NCI-H2171 treated with DMSO at 0.1 percent for 48 hours (cell line): ENCODE measurements around the gene TXNRD1.
A peak's percentile ranks its signal among the peaks of the same experiment; 100 is the strongest.
"Not testable (repeated sequence)": the region's sequence is repeated elsewhere in the genome, so short reads cannot be mapped to it uniquely, and the experiment has no call there.

ENCODE experiments used
- DNase-seq: peaks from one replicate; lab custom pipeline; 2025; lab: John Stamatoyannopoulos, UW

The TXNRD1 gene

DNA sequence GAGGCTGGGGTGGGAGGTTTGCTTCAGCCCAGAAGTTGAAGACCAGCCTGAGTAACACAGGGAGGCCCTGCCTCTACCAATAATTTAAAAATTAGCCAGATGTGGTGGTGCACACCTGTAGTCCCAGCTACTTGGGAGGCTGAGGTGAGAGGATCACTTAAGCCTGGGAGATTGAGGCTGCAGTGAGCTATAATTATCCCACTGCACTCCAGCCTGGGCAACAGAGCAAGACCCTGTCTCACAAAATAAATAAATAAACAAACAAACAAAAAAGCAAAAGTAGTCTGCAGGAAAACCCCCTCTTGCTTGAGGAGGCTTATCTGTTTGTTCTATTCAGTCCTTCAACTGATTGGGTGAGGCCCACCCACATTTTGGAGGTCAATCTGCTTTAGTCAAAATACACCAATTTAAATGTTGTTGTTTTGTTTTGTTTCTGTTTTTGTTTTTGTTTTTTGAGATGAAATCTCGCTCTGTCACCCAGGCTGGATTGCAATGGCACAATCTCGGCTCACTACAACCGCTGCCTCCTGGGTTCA lies 24.9 kb upstream of the TXNRD1 start:
- DNase-seq, result no peak

DNA sequence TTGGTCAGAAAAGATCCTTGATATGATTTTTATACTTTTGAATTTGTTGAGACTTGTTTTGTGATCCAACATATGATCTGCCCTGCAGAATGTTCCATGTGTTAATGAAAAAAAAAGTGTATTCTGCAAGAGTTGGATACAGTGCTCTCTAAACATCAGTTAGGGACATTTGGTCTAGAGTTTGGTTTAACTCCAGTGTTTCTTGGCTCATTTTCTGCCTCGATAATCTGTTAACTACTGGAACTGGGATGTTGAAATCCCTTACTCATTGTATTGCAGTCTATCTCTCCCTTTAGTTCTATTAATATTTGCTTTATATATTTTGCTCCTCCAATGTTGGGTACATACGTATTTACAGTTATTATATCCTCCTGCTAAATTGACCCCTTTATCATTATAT lies 18.3 kb upstream of the TXNRD1 start:
- no peak for DNase-seq

DNA sequence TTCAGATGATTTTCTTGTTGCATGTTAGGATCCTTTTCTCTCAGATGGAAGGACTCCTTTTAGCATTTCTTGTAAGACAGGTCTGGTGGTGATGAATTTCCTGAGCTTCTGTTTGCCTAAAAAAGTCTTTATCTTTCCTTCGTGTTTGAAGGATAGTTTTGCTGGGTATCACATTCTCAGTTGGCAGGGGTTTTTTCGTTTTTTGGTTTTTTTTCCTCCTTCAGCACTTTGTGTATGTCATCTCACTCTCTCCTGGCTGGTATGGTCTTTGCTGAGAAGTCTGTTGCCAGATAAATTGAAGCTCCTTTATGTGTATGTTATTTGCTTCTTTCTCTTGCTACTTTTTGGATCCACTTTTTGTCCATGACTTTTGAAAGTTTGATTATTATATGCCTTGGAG lies 15.6 kb upstream of the TXNRD1 start:
- DNase-seq, result no peak

DNA sequence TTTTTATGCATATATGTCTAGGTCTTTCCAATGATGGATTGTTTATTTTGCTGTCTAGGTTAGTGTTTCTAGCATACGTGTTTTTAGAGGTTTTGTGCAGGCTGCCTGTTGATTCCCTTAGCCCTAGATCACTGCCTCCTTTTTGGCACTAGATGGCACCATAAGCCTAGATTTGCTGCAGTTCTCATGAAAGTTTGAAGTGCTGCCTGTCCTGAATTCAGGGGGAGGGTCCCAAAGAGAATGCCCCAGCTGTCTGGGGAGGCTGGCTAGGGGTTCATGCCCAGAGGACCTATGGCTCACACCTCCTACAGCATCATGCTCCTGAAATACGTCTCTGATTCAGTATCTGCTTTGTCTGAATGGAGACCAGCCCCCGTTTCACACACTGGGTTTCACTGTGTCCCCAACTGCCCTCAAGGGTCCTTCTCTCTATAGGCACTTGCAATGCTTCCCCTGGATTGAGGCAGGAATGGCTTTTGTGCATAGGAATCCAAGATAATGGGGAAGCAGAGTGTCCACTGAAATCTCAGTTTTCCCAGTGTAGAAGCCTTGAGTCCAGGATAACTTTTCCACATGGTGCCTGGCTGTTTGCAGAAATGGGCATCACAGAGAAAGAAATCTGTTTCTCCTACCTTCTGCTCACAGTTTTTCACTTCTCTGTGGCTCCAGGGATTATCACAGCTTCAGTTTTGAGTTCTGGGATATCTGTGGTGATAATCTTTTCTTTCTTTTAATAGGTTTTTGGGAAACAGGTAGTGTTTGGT lies 14.2 kb upstream of the TXNRD1 start:
- DNase-seq, result peak; percentile 80

DNA sequence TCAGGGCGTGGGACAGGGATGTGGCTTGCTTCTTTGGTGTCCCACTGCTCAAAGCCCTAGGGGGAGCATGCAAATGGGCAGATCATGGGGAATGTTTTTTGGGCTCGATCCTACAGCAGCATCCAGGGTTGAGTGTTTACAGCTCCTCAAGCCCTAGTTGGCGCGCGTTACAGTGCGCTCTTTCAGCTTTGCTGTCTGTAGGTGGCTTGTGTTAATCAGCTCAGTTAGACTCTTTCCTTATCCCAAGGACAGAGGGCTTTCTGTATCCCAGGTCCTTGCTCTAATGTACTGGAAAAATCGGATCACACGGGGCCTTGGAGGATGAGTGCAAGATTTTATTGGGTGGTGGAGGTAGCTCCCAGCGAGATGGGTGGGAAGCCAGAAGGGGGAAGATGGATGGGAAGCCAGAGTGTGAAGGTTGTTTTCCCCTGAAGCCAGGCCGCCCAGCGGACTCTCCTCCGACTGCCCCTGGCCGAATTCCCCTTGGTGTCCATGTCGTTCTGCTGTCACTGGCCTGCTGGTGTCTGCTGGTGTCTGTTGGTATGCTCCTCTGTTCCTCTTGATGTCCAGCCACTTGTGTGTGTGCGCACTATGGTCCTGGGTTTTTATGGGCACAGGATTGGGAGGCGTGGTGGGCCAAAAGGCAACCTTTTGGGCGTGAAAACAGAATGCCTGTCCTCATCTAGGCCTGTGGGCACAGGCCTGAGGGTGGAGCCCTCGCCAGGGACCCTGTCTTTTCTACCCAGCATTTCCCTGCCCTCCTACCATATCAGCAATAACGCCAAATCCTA lies 10.7 kb upstream of the TXNRD1 start:
- no peak for DNase-seq

DNA sequence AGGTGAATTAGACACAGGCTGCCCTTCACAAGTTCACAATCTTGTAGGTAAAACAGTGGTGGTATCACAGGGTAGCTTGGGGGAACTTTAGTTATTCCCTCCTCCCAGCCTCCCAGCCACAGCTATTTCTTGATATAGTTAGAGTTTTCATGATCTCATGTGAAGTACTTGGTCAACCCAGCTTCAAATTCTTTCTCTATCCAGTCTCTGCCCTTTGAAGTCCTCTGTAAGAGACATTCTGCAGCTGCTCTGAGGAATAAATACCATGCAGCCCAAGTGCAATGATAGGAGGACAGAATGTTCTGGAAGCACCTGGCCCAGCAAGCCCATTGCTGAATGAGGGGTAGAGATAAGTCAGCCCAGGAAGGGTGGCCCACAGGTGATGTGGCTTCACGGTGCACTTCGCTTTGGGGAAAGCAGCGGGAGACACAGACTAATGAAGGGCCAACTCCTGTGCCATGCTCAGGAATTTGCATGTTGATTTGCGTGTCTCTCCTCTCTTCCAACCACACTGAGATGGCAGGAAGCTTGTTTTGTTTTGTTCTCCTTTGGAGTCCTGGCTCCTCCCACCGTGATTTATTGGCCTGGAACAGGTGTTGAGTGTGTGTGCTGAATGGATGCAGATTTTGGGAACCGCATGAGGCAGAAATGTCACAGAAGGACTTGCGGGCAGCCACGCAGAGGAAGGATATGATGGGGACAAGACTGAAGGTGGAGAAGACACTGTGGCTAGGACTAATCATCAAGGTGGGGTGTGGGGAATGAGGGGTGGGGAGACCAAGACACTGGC lies 8.0 kb upstream of the TXNRD1 start:
- peak; percentile 21 for DNase-seq

DNA sequence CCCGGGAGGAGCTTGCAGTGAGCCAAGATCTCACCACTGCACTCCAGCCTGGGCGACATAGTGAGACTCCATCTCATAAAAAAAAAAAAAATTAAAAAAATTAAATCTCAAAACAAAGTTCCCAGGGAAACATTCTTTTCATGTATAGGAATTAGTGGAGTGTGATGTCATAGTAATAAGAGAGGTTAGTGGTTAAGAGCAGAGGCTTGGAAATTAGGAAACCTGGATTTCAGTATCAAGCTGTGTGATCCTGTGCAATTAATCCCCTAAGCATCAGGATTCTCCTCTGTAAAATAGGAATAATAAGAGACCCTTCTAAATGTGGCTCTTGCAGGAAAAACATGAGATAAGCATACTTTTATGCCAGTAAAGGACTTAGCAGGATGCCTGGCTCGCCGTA lies 3.1 kb upstream of the TXNRD1 start:
- no peak for DNase-seq

DNA sequence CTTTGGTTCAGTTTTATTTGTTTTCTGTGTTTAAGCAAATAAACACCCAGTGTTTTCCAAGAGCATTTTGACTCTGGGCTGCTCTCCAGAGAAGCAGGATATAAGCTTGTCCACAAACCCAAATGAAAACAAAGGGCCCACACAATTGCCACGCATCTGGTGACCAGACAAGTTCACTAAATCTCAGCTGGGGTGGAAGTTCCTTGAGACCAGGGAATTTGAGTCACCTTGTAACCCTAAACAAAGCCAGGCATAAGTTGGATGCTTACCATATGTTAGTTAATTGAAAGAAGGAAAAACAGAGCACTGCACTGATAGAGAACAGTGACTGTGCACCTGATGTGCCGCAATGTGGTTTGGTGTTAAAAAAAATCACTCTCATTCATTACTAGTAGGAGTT lies 1.6 kb upstream of the TXNRD1 start:
- peak; percentile 71 for DNase-seq

DNA sequence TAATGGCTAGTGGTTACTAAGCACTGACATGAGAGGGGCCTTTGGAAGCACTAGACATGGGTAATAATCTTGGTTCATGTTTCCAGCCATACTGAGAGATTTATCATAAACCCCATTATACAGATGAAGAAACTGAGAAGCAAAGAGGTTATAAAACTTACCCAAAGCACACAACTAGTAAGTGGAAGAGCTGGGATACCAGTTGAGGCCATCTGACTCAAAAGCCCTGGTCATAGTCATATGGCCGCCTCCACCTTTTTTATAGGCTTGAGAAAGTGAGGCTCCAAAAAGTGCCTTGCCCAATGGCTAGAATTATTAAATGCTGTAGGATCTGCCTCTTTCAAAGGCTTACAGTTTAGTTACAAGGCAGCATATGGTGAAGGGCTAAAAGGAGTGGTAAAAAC lies 944 bp downstream of the TXNRD1 start:
- no peak for DNase-seq

DNA sequence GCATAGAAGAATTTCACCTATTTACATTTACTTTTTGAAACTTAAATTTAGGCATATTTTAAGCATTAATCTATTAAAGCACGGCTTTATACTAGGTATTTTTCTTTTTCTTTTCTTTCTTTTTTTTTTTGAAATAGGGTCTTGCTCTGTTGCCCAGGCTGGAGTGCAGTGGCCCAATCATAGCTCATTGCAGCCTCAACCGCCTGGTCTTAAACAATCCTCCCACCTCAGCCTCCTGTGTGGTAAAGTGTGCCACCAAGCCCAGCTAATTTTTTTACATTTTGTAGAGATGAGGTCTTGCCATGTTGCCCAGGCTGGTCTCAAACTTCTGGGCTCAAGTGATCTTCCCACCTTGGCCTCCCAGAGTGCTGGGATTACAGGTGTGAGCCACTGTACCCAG lies 2.9 kb downstream of the TXNRD1 start:
- DNase-seq, result not testable (repeated sequence)

DNA sequence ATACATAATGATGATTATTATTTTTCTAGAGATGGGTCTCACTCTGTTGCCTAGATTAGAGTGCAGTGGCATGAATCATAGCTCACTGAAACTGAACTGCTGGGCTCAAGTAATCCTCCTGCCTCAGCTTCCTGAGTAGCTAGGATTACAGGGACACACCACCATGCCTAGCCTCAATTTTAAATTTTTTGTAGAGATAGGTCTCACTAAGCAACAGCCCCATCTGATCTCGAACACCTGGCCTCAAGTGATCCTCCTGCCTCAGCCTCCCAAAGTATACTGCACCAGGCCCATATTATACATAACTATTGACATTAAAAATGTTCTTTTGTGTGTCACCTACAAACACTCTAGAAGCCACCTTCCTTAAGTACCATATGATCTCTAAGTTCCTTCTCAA lies 3.4 kb downstream of the TXNRD1 start:
- no peak for DNase-seq

DNA sequence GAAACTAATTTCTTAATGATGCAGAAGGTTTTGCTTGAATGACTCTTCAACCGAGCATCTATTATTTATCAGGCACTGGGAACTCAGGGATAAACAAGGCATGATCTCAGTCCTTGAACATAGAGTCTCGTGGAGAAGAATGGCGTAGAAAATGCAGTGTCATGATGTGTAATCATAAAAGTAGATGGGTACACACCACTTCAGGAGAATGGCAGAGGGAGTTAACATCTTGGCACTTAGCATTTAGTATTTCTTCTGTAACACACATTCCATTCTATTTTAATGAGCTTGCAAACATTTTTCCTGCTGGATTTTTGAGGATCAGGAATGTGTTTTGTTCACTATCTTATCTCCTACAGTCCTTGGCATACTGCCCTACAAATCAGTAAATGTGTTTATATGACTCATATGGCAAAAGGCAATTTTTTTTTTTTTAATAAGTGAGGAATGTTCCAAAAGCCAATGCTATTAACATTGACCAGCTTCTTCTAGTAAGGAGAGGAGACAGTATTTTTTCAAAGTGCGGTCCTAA lies 3.8 kb downstream of the TXNRD1 start:
- peak; percentile 84 for DNase-seq

DNA sequence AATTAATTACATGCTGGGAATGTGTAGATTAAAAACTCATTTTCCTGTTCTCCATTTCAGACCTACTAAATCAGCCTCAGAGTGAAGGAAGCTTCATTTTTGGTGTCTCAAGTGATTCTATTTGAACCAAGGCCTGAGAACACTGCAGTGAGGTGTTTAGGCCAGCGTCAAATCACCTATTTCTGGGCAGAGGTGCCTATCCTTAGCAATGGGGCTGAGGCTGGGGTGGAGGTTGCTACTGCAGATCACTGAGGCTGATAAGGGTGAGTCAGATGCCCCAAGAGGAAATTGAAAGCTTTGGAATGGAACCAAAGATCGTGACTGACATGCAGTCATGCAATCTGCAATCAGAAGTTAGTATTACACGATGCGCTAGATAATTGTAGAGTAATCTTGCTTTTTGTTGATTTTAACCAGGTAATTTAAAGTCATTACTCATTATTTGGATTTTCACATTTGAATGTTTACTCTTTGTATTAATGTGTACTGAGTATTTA lies 4.4 kb downstream of the TXNRD1 start:
- peak; percentile 67 for DNase-seq

DNA sequence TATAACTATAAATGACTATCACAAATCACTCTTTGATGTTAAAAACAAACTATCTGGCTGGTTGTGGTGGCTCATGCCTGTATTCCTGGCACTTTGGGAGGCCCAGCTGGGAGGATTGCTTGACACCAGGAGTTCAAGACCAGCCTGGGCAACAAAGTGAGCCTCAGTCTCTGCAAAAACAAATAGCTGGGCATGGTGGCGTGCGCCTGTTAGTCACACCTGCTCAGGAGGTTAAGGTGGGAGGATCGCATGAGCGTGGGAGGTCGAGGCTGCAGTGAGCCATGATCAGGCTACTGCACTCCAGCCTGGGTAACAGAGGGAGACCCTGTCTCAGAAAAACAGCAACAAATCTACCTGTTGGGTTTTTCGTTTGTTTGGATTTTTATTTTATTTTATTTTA lies 5.4 kb downstream of the TXNRD1 start:
- DNase-seq, result no peak

DNA sequence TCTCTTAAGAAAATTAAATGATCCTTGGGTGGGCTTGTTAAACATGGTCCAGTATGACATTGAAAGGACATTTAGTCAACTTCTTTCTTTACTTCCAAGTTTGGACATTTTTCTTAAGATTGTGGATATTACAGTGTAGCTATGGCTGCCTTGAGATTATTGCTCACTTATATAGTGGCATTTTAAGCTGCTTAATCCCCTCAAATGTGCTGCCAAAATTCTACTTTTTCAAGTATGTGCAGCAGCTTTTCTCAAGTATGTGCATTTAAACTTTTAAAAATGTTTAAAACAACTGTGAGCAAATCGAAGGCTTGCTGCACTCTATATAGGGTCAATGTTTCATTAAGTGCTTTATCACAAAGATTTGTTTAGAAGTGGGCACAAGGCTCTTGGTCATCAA lies 7.4 kb downstream of the TXNRD1 start:
- DNase-seq, result no peak

DNA sequence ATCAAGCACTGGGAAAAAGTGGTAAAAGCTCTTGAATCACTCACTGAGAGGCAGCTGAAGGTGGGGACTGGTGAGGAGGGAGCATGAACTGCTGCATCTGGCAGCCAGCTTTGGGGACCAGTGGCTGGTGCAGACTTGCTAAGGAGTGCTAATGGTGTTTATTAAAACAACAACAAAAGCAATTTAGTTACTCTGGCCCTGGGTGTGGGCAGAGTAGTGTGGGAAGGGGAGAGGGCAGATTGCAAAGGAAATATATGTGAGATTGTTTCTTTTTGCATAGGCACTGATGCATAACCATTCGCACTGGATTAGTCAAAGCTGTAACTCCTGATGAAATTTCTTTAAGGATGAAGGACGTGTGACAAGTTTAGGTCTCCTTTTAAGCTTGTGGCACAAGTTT lies 8.1 kb downstream of the TXNRD1 start:
- no peak for DNase-seq

DNA sequence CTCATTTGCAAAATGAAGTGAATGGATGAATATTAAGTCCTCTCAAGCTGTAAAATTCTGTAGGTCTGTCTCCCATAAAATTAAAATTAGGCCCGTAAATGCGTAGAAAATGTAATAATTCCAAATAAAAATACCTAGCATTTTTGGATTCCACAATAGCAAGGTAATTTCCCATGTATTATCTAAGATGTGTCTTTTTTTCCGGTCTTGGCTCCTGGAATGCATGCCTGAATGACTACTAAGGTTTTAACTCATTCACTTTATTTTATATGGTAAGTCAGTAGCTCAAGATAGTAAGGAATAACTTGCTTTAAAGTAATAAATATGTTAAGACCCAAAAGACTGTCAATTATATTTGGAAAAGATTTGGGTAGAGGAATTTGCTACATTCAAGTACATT lies 11.1 kb downstream of the TXNRD1 start:
- no peak for DNase-seq

DNA sequence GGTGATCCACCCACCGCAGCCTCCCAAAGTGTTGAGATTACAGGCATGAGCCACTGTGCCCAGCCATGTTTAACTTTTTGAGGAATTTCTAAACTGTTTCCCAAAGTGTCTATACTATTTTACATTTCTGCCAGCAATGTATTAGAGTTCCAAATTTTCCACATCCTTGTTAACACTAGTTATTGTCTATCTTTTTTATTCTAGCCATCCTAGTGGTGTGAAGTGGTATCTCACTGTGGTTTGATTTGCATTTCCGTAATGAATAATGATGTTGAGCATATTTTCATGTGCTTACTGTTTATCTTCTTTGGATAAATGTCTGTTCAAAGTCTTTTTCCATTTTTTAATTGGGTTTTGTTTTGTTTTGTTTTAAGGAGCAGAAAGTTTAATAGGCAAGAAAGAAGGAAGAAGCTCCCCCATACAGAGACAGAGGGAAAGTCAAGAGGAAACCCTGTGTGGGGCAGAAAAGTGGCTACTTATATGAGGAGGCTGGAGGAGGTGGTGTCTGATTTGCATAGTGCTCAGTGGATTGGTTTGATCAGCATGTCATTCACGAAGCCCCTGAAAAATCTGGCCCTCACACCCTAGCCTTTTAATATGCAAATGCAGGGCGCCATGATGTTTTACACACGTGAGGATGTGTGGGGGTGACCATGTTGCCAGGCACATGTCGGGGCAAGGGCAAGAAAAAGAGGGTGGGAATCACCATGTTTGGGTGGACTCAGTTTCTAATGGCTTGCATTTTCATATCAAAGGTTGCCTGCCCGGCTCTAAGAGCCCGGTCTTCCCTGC lies 14.9 kb downstream of the TXNRD1 start:
- no peak for DNase-seq

DNA sequence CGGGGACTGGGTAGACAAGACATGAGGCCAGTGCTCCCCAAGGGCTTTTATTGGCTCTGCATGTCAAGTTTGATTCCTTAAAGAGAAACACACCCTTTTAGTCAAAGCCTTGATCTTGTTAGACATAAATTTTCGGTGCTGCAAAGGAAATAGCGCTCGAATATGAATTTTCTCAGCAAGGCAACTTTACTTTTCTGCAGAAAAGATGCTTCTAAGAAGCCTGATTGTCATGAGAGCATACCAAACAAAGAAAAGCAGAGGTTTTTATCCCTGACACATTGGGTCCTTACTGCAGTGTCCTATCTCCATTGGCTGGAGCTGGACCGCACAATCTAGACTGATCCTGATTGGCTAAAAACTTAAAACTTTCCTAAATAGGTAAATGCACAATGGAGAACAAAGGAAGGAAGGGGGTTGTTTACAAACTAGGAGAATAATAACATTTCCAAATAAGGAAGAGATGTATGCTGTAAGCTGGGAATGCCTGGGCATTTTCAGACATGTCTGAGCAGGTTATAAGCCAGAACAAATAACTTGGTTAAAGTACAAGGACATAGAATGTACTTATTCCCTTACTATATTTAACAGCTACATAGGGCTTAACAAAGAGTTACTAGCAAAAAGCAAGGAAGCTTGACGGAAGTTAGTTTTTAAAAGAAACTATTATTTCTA lies 17.2 kb downstream of the TXNRD1 start:
- DNase-seq, result no peak

DNA sequence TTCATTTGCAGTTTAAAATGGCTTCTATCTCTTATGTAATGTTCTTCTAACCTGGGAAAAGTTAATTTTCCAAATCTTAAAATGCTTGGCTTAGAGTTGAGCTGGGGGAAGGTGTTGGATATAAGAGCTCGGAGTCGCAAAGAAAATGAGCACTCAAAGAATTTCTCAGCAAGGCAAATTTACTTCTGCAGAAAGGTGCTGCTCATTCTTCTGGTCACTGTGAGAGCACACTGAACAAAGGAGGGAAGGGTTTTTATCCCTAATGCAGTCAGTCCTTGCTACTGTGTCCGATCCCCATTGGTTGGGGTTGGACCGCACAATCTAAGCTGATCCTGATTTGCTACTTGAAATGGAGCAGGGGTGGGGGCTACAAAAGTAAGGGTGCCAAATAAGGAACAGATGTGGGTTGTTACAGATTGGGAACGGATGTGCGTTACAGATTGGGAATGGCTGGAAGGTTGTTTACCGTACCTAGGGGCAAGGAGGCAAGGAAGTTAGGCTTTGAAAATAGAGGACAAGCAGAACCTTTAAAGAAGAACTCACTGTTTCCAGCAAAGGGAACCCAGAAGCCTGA lies 19.4 kb downstream of the TXNRD1 start:
- no peak for DNase-seq
